ENCODE data around the gene TMEM184B.
A peak's percentile ranks its signal among the peaks of the same experiment; 100 is the strongest.

TMEM184B gene

GRCh38 chr22:38312261-38312800 lies 39.5 kb upstream of the TMEM184B start:
- H3K27ac Mint-ChIP-seq = peak overlapping the region; percentile 82
- peaks cover 69% of the 10 kb centered on the region for H3K4me1 Mint-ChIP-seq (ENCODE audit: low read depth)
- H3K27me3 Mint-ChIP-seq = no peaks in the 10 kb centered on the region
- H3K9me3 Mint-ChIP-seq = no peaks in the 10 kb centered on the region
- DNase-seq = no peak
- peaks cover 79% of the 10 kb centered on the region for H3K36me3 Mint-ChIP-seq (ENCODE audit: low read depth)
- H3K4me3 Mint-ChIP-seq = no peak overlapping the region

- H3K36me3 Mint-ChIP-seq (ENCODE audit: low read depth) = peaks cover 78% of the 10 kb centered on the region
- H3K4me1 Mint-ChIP-seq (ENCODE audit: low read depth) = peaks cover 74% of the 10 kb centered on the region
- no peak for DNase-seq
- no peak overlapping the region for H3K4me3 Mint-ChIP-seq
- peak overlapping the region; percentile 82 for H3K27ac Mint-ChIP-seq
- no peaks in the 10 kb centered on the region for H3K27me3 Mint-ChIP-seq
- H3K9me3 Mint-ChIP-seq = no peaks in the 10 kb centered on the region
Measured at GRCh38 chr22:38311323-38311620, 38.5 kb upstream of the TMEM184B start.

GRCh38 chr22:38310518-38311322 lies 37.9 kb upstream of the TMEM184B start:
- Mint-ChIP-seq H3K36me3 (ENCODE audit: low read depth) (peaks cover 75% of the 10 kb centered on the region), H3K27me3 (no peaks in the 10 kb centered on the region), H3K4me1 (ENCODE audit: low read depth) (peaks cover 78% of the 10 kb centered on the region), H3K27ac (peak overlapping the region; percentile 82), H3K9me3 (no peaks in the 10 kb centered on the region), H3K4me3 (no peak overlapping the region)
- no peak for DNase-seq

- Mint-ChIP-seq H3K4me1 (ENCODE audit: low read depth) (peaks cover 77% of the 10 kb centered on the region), H3K36me3 (ENCODE audit: low read depth) (peaks cover 74% of the 10 kb centered on the region), H3K27ac (peak overlapping the region; percentile 33)
Measured at GRCh38 chr22:38309614-38310517, 37.1 kb upstream of the TMEM184B start.

GRCh38 chr22:38308791-38309498 lies 36.1 kb upstream of the TMEM184B start:
- peak overlapping the region; percentile 55 for H3K27ac Mint-ChIP-seq
- no peak for DNase-seq

More at GRCh38 chr22:38309614-38310517, 37.1 kb upstream of the TMEM184B start:
- no peak overlapping the region for H3K4me3 Mint-ChIP-seq
- no peak for DNase-seq
- no peaks in the 10 kb centered on the region for H3K9me3 Mint-ChIP-seq
- H3K27me3 Mint-ChIP-seq = no peaks in the 10 kb centered on the region

GRCh38 chr22:38305471-38306448 lies 33.0 kb upstream of the TMEM184B start:
- H3K27ac Mint-ChIP-seq = peak overlapping the region; percentile 86
- H3K9me3 Mint-ChIP-seq = no peaks in the 10 kb centered on the region
- H3K4me3 Mint-ChIP-seq = peak overlapping the region; percentile 18
- peaks cover 46% of the 10 kb centered on the region for H3K4me1 Mint-ChIP-seq (ENCODE audit: low read depth)
- no peaks in the 10 kb centered on the region for H3K27me3 Mint-ChIP-seq
- peaks cover 76% of the 10 kb centered on the region for H3K36me3 Mint-ChIP-seq (ENCODE audit: low read depth)
- peak; percentile 47 for DNase-seq

More at GRCh38 chr22:38308791-38309498, 36.1 kb upstream of the TMEM184B start:
- Mint-ChIP-seq H3K4me1 (ENCODE audit: low read depth) (peaks cover 75% of the 10 kb centered on the region), H3K4me3 (no peak overlapping the region), H3K27me3 (no peaks in the 10 kb centered on the region), H3K36me3 (ENCODE audit: low read depth) (peaks cover 76% of the 10 kb centered on the region), H3K9me3 (no peaks in the 10 kb centered on the region)

- H3K36me3 Mint-ChIP-seq (ENCODE audit: low read depth) = peaks cover 76% of the 10 kb centered on the region
- no peak overlapping the region for H3K4me3 Mint-ChIP-seq
- DNase-seq = no peak
- H3K4me1 Mint-ChIP-seq (ENCODE audit: low read depth) = peaks cover 40% of the 10 kb centered on the region
- no peaks in the 10 kb centered on the region for H3K9me3 Mint-ChIP-seq
- no peaks in the 10 kb centered on the region for H3K27me3 Mint-ChIP-seq
- H3K27ac Mint-ChIP-seq = peak overlapping the region; percentile 22
Measured at GRCh38 chr22:38304526-38304925, 31.7 kb upstream of the TMEM184B start.

GRCh38 chr22:38303974-38304373 lies 31.2 kb upstream of the TMEM184B start:
- Mint-ChIP-seq H3K36me3 (ENCODE audit: low read depth) (peaks cover 77% of the 10 kb centered on the region), H3K9me3 (no peaks in the 10 kb centered on the region), H3K4me3 (no peak overlapping the region), H3K4me1 (ENCODE audit: low read depth) (peaks cover 38% of the 10 kb centered on the region), H3K27ac (peak overlapping the region; percentile 33), H3K27me3 (no peaks in the 10 kb centered on the region)
- DNase-seq = no peak

GRCh38 chr22:38302906-38303305 lies 30.1 kb upstream of the TMEM184B start:
- peaks cover 29% of the 10 kb centered on the region for H3K4me1 Mint-ChIP-seq (ENCODE audit: low read depth)
- H3K36me3 Mint-ChIP-seq (ENCODE audit: low read depth) = peaks cover 74% of the 10 kb centered on the region
- no peak overlapping the region for H3K4me3 Mint-ChIP-seq
- H3K9me3 Mint-ChIP-seq = no peaks in the 10 kb centered on the region
- no peaks in the 10 kb centered on the region for H3K27me3 Mint-ChIP-seq
- H3K27ac Mint-ChIP-seq = no peak overlapping the region
- DNase-seq = no peak

- H3K27me3 Mint-ChIP-seq = no peaks in the 10 kb centered on the region
- DNase-seq = no peak
- H3K4me3 Mint-ChIP-seq = no peak overlapping the region
- H3K27ac Mint-ChIP-seq = no peak overlapping the region
- H3K9me3 Mint-ChIP-seq = no peaks in the 10 kb centered on the region
- H3K36me3 Mint-ChIP-seq (ENCODE audit: low read depth) = peaks cover 90% of the 10 kb centered on the region
- peaks cover 20% of the 10 kb centered on the region for H3K4me1 Mint-ChIP-seq (ENCODE audit: low read depth)
Measured at GRCh38 chr22:38300946-38301345, 28.1 kb upstream of the TMEM184B start.

GRCh38 chr22:38300197-38300945 lies 27.6 kb upstream of the TMEM184B start:
- Mint-ChIP-seq H3K36me3 (ENCODE audit: low read depth) (peaks cover 92% of the 10 kb centered on the region), H3K27me3 (no peaks in the 10 kb centered on the region), H3K27ac (no peak overlapping the region), H3K4me1 (ENCODE audit: low read depth) (peaks cover 14% of the 10 kb centered on the region), H3K4me3 (no peak overlapping the region), H3K9me3 (no peaks in the 10 kb centered on the region)
- DNase-seq = no peak

GRCh38 chr22:38299770-38300102 lies 26.9 kb upstream of the TMEM184B start:
- Mint-ChIP-seq H3K9me3 (no peaks in the 10 kb centered on the region), H3K4me1 (ENCODE audit: low read depth) (peaks cover 10% of the 10 kb centered on the region), H3K4me3 (no peak overlapping the region), H3K36me3 (ENCODE audit: low read depth) (peaks cover 96% of the 10 kb centered on the region), H3K27ac (no peak overlapping the region), H3K27me3 (no peaks in the 10 kb centered on the region)
- no peak for DNase-seq

Data from activated T-cell treated with anti-CD3 and anti-CD28 coated beads, Interleukin-2, amount 50 U/mL, for 24 hours (primary cell).